Measurements from ENCODE around the gene ZBTB24. TPM values are rescaled to one million over a fixed set of nuclear protein-coding genes. Genes with fewer than 3 reads are reported as not detected.

Gene ZBTB24
- total and polyA plus RNA-seq, 3 donors from 2014 or later = 8.1 to 13.3 (median 12.4) TPM

- Histone ChIP-seq H3K4me1 (peaks cover 8% of the 10 kb centered on the region), H3K9me3 (no peaks in the 10 kb centered on the region), H3K27me3 (no peaks in the 10 kb centered on the region), H3K4me3 (no peak overlapping the region), H3K36me3 (ENCODE audit: low read depth, missing control alignments) (no peaks in the 10 kb centered on the region), H3K27ac (no peak overlapping the region)
- DNase-seq = no peak
- WGBS, 2 donors = 87 to 90% methylated on average over 7 of the region's 7 CpGs
- intact Hi-C loops (cut with DNase I; ENCODE audit: low total_unique reads) = no loop called here
- TF ChIP-seq POLR2A (IDR thresholded peaks at IDR 0.05) = no peak
- TF ChIP-seq CTCF (IDR thresholded peaks at IDR 0.05) = no peak
Measured at GRCh38 chr6:109480993-109481480, 2.0 kb downstream of the ZBTB24 start.

GRCh38 chr6:109478841-109479624 lies 4.0 kb downstream of the ZBTB24 start:
- H3K27me3 ChIP-seq = no peaks in the 10 kb centered on the region
- WGBS, 2 donors = 88 to 93% methylated on average over 5 of the region's 5 CpGs
- H3K36me3 ChIP-seq (ENCODE audit: low read depth, missing control alignments) = no peaks in the 10 kb centered on the region
- TF ChIP-seq POLR2A (IDR thresholded peaks at IDR 0.05) (no peak), CTCF (IDR thresholded peaks at IDR 0.05) (no peak)
- H3K27ac ChIP-seq = no peak overlapping the region
- DNase-seq = no peak
- no peak overlapping the region for H3K4me3 ChIP-seq
- intact Hi-C loops (cut with DNase I; ENCODE audit: low total_unique reads) = no loop called here
- peaks cover 8% of the 10 kb centered on the region for H3K4me1 ChIP-seq
- no peaks in the 10 kb centered on the region for H3K9me3 ChIP-seq

GRCh38 chr6:109478222-109478805 lies 4.7 kb downstream of the ZBTB24 start:
- TF ChIP-seq POLR2A (IDR thresholded peaks at IDR 0.05) = no peak
- no peak for TF ChIP-seq CTCF (IDR thresholded peaks at IDR 0.05)
- Histone ChIP-seq H3K4me3 (no peak overlapping the region), H3K27ac (no peak overlapping the region), H3K9me3 (no peaks in the 10 kb centered on the region), H3K27me3 (no peaks in the 10 kb centered on the region), H3K36me3 (ENCODE audit: low read depth, missing control alignments) (no peaks in the 10 kb centered on the region), H3K4me1 (peaks cover 8% of the 10 kb centered on the region)
- no peak for DNase-seq
- intact Hi-C loops (cut with DNase I; ENCODE audit: low total_unique reads) = no loop called here
- 85 to 86% methylated on average over 9 of the region's 9 CpGs for WGBS, 2 donors

- 60 to 72% methylated on average over 2 of the region's 2 CpGs for WGBS, 2 donors
- H3K27ac ChIP-seq = no peak overlapping the region
- DNase-seq = no peak
- no peaks in the 10 kb centered on the region for H3K9me3 ChIP-seq
- intact Hi-C loops (cut with DNase I; ENCODE audit: low total_unique reads) = no loop called here
- TF ChIP-seq CTCF (IDR thresholded peaks at IDR 0.05) = no peak
- TF ChIP-seq POLR2A (IDR thresholded peaks at IDR 0.05) = no peak
- H3K27me3 ChIP-seq = no peaks in the 10 kb centered on the region
- H3K4me1 ChIP-seq = peaks cover 8% of the 10 kb centered on the region
- no peaks in the 10 kb centered on the region for H3K36me3 ChIP-seq (ENCODE audit: low read depth, missing control alignments)
- H3K4me3 ChIP-seq = no peak overlapping the region
Measured at GRCh38 chr6:109477725-109478124, 5.3 kb downstream of the ZBTB24 start.

Data from testis (tissue), 3 donors.